GM12878 (cell line): ENCODE data around the gene RBM6. TPM values are rescaled to one million over a fixed set of nuclear protein-coding genes. Genes with fewer than 3 reads are reported as not detected.

Experiments used
- ATAC-seq: fragments of 200-7000 bp; cut with Tn5 transposase; 3 replicates; pipeline ENCODE4 v1.9.1; 2020; ENCODE audit warnings: mild to moderate bottlenecking, moderate library complexity
- BruUV-seq: library from RNA; stranded (reverse); fragments of 400-500 nt; replicated peaks from 2 replicates; lab custom pipeline; 2021; lab: Mats Ljungman, UMichigan
- CTCF ChIA-PET: fragments of 300-600 bp; sonication (Branson Sonifier 250); formaldehyde crosslinking; extraction: SDS; loops from one replicate; lab custom pipeline; 2021; ENCODE audit warnings: inconsistent platforms; lab: Yijun Ruan, JAX
- POLR2A ChIA-PET: fragments of 350-600 bp; formaldehyde crosslinking; extraction: SDS; loops from one replicate; lab custom pipeline; 2021; ENCODE audit warnings: inconsistent platforms; lab: Charles Lee
- RAD21 ChIA-PET: fragments of 300-600 bp; sonication (Branson Sonifier 250); formaldehyde crosslinking; loops from one replicate; lab custom pipeline; 2023; ENCODE audit warnings: antibody characterized with exemption; ENCODE audit not compliant: unreplicated experiment; lab: Charles Lee
- SMC1A ChIA-PET: fragments of 300-600 bp; sonication (Branson Sonifier 250); formaldehyde crosslinking; loops from one replicate; lab custom pipeline; 2023; ENCODE audit not compliant: unreplicated experiment, uncharacterized antibody; lab: Charles Lee
- DNase-seq: peaks from one replicate; pipeline ENCODE4 v3.0.0-alpha.2; 2011; ENCODE audit warnings: low read depth, low spot score
- FAIRE-seq: peaks from 3 replicates; lab custom pipeline; 2011; peaks lifted over from hg19 to GRCh38; lab: Jason Lieb, UNC
- H2AFZ ChIP-seq: 2 replicates; pipeline ENCODE4 v1.6.0; 2011; ENCODE audit warnings: low read depth, low read length, control low read depth; ENCODE audit not compliant: control insufficient read depth
- H3K27ac ChIP-seq: 2 replicates; pipeline ENCODE4 v1.5.1; 2011; ENCODE audit warnings: control low read depth; ENCODE audit not compliant: control insufficient read depth, insufficient read depth
- H3K27me3 ChIP-seq, 2 experiments: replicated peaks in 1 of 2; 2 replicates each; pipeline versions ENCODE4 v1.6.0 to v1.6.1; 2011; ENCODE audit warnings: low read length in 1 of 2; ENCODE audit not compliant: control insufficient read depth in 2 of 2, insufficient read depth in 2 of 2
- H3K36me3 ChIP-seq, 2 experiments: 2 replicates each; pipeline ENCODE4 v1.5.1; 2011; ENCODE audit warnings: low read length in 1 of 2; ENCODE audit not compliant: control insufficient read depth in 2 of 2, insufficient read depth in 2 of 2
- H3K4me1 ChIP-seq: 2 replicates; pipeline ENCODE4 v1.6.1; 2011; ENCODE audit warnings: mild to moderate bottlenecking, low read length, moderate library complexity, mixed read lengths; ENCODE audit not compliant: control insufficient read depth, insufficient read depth
- H3K4me2 ChIP-seq: 2 replicates; pipeline ENCODE4 v1.6.0; 2011; ENCODE audit warnings: control low read depth; ENCODE audit not compliant: control insufficient read depth, insufficient read depth
- H3K4me3 ChIP-seq: fragments of 200-600 bp; sonication (generic); 2 replicates; pipeline ENCODE4 v1.5.1; 2016
- H3K79me2 ChIP-seq: 2 replicates; pipeline ENCODE4 v1.6.0; 2011; ENCODE audit warnings: low read length; ENCODE audit not compliant: control insufficient read depth, insufficient read depth
- H3K9ac ChIP-seq: 2 replicates; pipeline ENCODE4 v1.8.0; 2011; ENCODE audit warnings: low read length, control low read depth, mixed read lengths; ENCODE audit not compliant: control insufficient read depth, insufficient read depth
- H3K9me3 ChIP-seq: replicated peaks from 3 replicates; pipeline ENCODE4 v1.5.1; 2011; ENCODE audit warnings: mild to moderate bottlenecking, low read length; ENCODE audit not compliant: control insufficient read depth, insufficient read depth
- H4K20me1 ChIP-seq: 2 replicates; pipeline ENCODE4 v1.6.0; 2011; ENCODE audit not compliant: control insufficient read depth, insufficient read depth
- CREM ChIP-seq: IDR thresholded peaks from 2 replicates; pipeline ENCODE4 v1.6.1; 2014; ENCODE audit warnings: antibody characterized with exemption, low read depth
- CTCF ChIP-seq, 3 experiments: IDR thresholded peaks in 2 of 3; conservative IDR thresholded peaks in 1 of 3; 2 replicates each; pipeline ENCODE4 v1.5.1; 2011; ENCODE audit warnings: low read depth in 3 of 3, low read length in 3 of 3, mild to moderate bottlenecking in 3 of 3, control low read depth in 2 of 3, moderate library complexity in 2 of 3, inconsistent platforms in 1 of 3, mixed read lengths in 1 of 3; ENCODE audit not compliant: control insufficient read depth in 2 of 3, insufficient read depth in 1 of 3; ENCODE audit errors: extremely low read depth in 1 of 3
- HDGF ChIP-seq: fragments of 450-650 bp; IDR thresholded peaks from 2 replicates; pipeline ENCODE4 v1.6.1; 2016; ENCODE audit warnings: antibody characterized with exemption
- IKZF1 ChIP-seq: fragments of 450-650 bp; conservative IDR thresholded peaks from 2 replicates; pipeline ENCODE4 v1.6.1; 2017; ENCODE audit warnings: antibody characterized with exemption, mild to moderate bottlenecking
- NFIC ChIP-seq: IDR thresholded peaks from 2 replicates; pipeline ENCODE4 v1.6.1; 2012; ENCODE audit warnings: low read depth, mild to moderate bottlenecking, inconsistent platforms, low read length, moderate library complexity
- RAD21 ChIP-seq: IDR thresholded peaks from 2 replicates; pipeline ENCODE4 v1.6.1; 2011; ENCODE audit warnings: mild to moderate bottlenecking, low read depth, low read length, moderate library complexity; ENCODE audit not compliant: insufficient read depth
- SREBF2 ChIP-seq: IDR thresholded peaks from 2 replicates; pipeline ENCODE4 v1.6.1; 2012; ENCODE audit warnings: mild to moderate bottlenecking, low read length
- ZNF24 ChIP-seq: fragments of 450-650 bp; IDR thresholded peaks from 2 replicates; pipeline ENCODE4 v1.6.1; 2017; ENCODE audit warnings: antibody characterized with exemption, mild to moderate bottlenecking
- WGBS: methylation state at CpG from one replicate; pipeline ENCODE4 v1.1.6; 2016; ENCODE audit warnings: low lambda C conversion rate; ENCODE audit not compliant: insufficient replicate concordance, insufficient coverage; ENCODE audit errors: missing lambda C conversion rate; 5-methylcytosine and 5-hydroxymethylcytosine counted together
- in situ Hi-C: fragments of 300-500 bp; cut with MboI; formaldehyde crosslinking; loops from 9 replicates; pipeline ENCODE4 v1.14.3; 2018; ENCODE audit warnings: mixed read lengths
- intact Hi-C: fragments of 100-400 bp; cut with micrococcal nuclease; formaldehyde crosslinking; loops from one replicate; pipeline ENCODE4 v1.14.2; 2022; ENCODE audit not compliant: unreplicated experiment
- polyA plus RNA-seq, 11 experiments: library from polyadenylated mRNA; depleted of rRNA in 4 of 11; unstranded in 6 of 11; stranded (reverse) in 5 of 11; fragments of >200 nt; fragmentation: Nextera tagmentation in 4 of 11; fragmentation: Illumina TruSeq in 1 of 11; extraction: Ambion mirVana in 4 of 11; extraction: Trizol in 1 of 11; gene quantifications; 1 replicate in 1 of 11; 2 replicates in 10 of 11; pipeline versions ENCODE4 v1.2.1 to v1.2.3, GENCODE V29; 2011 to 2016; ENCODE audit warnings: inconsistent platforms in 2 of 11, missing spikeins in 2 of 11, low read depth in 1 of 11
- total RNA-seq, 4 experiments: library from RNA; depleted of rRNA in 3 of 4; stranded (reverse); fragments of >200 nt in 3 of 4; fragmentation: Illumina TruSeq in 1 of 4; extraction: Trizol in 1 of 4; gene quantifications; 2 replicates each; pipeline versions ENCODE4 v1.2.1 to v1.2.3, GENCODE V29; 2013 to 2021
- TF ChIP-seq, protein P1 (sequence below): IDR thresholded peaks from 2 replicates; pipeline ENCODE4 v1.6.1; 2011; ENCODE audit warnings: mild to moderate bottlenecking, low read depth, low read length, moderate library complexity; ENCODE audit not compliant: insufficient replicate concordance

RBM6 gene
- total and polyA plus RNA-seq, 10 of the 15 experiments (the other 5 are each of a cell fraction or from before 2014, with no cell fraction given), result 45.3 to 103 (median 81.3) TPM

DNA sequence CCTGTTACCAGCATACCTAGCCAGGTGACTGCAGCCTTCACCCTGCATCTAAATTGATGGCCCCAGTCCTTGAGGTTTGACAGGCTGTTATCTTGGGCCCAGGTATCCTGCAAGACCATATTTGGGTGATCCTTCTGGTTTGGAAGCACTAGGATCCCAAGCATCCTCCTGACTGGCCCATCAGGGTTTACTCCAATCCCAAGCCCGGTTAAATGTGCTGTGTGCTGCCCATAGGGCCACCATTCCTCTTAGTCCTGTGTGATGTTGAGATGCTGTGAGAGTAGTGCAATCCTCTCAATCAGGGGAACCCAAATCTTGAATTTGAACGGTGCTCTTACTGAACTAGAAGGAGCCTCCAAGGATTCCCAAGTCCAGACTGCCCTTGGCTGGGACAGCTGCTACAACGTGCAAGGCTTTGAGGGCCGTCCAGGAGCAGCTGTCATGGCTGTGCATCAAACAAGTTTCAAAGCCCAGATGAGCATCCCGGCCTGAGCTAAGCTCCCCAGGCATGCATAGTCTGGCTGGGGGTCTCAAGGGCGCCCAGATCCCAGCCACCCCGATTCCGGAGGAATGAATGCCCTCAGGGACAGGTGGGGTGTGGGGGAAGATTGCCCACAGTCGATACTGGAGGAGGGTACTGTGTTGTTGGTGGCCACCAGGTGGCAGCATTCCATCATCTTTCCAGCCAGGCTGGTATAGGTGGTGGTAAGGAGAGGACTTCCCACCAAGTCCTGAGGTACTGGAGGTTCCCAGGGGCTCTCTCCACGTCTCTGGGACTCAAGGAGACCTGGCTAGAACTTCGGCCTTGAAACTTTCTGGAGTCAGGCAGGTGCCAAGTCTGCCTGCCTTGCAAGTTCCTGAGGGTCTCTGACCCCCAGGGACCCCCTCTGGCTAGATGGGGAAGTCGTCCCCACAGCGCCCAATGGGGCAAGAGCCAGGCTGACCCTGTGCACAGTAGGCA lies 181.4 kb downstream of the RBM6 start (continued):
- TF ChIP-seq CTCF (IDR thresholded peaks at IDR 0.05 in 2 of 3, conservative IDR thresholded peaks at IDR 0.05 in 1 of 3; ENCODE audit: control insufficient read depth in 2 of 3, extremely low read depth in 1 of 3, insufficient read depth in 1 of 3, low read depth in 3 of 3, low read length in 3 of 3) (peak; percentile 83 to 85 (median 84)), HDGF (peak; percentile 63; the same call in 1 of the 2 replicates), CREM (no peak)

- CTCF ChIA-PET, result interaction anchor here (0.7 to 3.8 kb wide), 7 partner anchors 14 to 105 kb away, joined by 3 to 17 read pairs (median 5); partner anchors contain the start of genes GNAT1 and RBM5
- 95% methylated on average over 2 of the region's 2 CpGs for WGBS
- Histone ChIP-seq H3K79me2 (no peaks in the 10 kb centered on the region), H3K4me3 (no peak overlapping the region), H4K20me1 (no peaks in the 10 kb centered on the region), H3K27ac (no peak overlapping the region), H2AFZ (no peak overlapping the region), H3K27me3 (no peaks in the 10 kb centered on the region), H3K4me1 (no peaks in the 10 kb centered on the region), H3K4me2 (no peak overlapping the region), H3K36me3 (peaks cover 11 to 26% of the 10 kb centered on the region in 2 experiments), H3K9me3 (no peaks in the 10 kb centered on the region), H3K9ac (no peak overlapping the region)
- intact Hi-C loops, result no loop called here
- in situ Hi-C loops, result loop anchor here (5.0 kb wide), 1 partner anchor 150 kb away; no protein-coding TSS in a partner anchor
- BruUV-seq, result no TSS peak
- TF ChIP-seq RAD21 (no peak), ZNF24 (no peak), IKZF1 (no peak), NFIC (no peak), CREM (no peak), SREBF2 (no peak)
- TF ChIP-seq, protein P1, sequence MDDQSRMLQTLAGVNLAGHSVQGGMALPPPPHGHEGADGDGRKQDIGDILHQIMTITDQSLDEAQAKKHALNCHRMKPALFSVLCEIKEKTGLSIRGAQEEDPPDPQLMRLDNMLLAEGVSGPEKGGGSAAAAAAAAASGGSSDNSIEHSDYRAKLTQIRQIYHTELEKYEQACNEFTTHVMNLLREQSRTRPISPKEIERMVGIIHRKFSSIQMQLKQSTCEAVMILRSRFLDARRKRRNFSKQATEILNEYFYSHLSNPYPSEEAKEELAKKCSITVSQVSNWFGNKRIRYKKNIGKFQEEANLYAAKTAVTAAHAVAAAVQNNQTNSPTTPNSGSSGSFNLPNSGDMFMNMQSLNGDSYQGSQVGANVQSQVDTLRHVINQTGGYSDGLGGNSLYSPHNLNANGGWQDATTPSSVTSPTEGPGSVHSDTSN, result no peak
- ATAC-seq (no peak), FAIRE-seq (no peak), DNase-seq (no peak)
- SMC1A ChIA-PET, result no interaction called here
- POLR2A ChIA-PET, result no interaction called here
- RAD21 ChIA-PET, result no interaction called here
Measured at GRCh38 chr3:50122071-50122470, 182.1 kb downstream of the RBM6 start.
